ENCODE results near the gene TBX1. TPM values are rescaled to one million over a fixed set of nuclear protein-coding genes. Genes with fewer than 3 reads are reported as not detected.
A peak's percentile ranks its signal among the peaks of the same experiment; 100 is the strongest.
"Not testable (repeated sequence)": the region's sequence is repeated elsewhere in the genome, so short reads cannot be mapped to it uniquely, and the experiment has no call there.

Gene TBX1
- total RNA-seq, 1 donor from 2014 or later, result 28.5 TPM

- no peak for DNase-seq
Observed at GRCh38 chr22:19784384-19785175, 24.0 kb downstream of the TBX1 start.

GRCh38 chr22:19785461-19786263 lies 25.1 kb downstream of the TBX1 start:
- DNase-seq, result no peak

- DNase-seq, result no peak
Observed at GRCh38 chr22:19786264-19786585, 25.6 kb downstream of the TBX1 start.

- no peak for DNase-seq
Observed at GRCh38 chr22:19786959-19787848, 26.6 kb downstream of the TBX1 start.

- no peak for DNase-seq
Observed at GRCh38 chr22:19787849-19788141, 27.2 kb downstream of the TBX1 start.

GRCh38 chr22:19788661-19789225 lies 28.2 kb downstream of the TBX1 start:
- DNase-seq, result no peak

- no peak for DNase-seq
Observed at GRCh38 chr22:19789406-19789805, 28.8 kb downstream of the TBX1 start.

GRCh38 chr22:19789828-19790227 lies 29.2 kb downstream of the TBX1 start:
- DNase-seq, result no peak

- no peak for DNase-seq
Observed at GRCh38 chr22:19791243-19791642, 30.7 kb downstream of the TBX1 start.

GRCh38 chr22:19791894-19792293 lies 31.3 kb downstream of the TBX1 start:
- DNase-seq, result no peak

- not testable (repeated sequence) for DNase-seq
Observed at GRCh38 chr22:19792383-19792896, 31.9 kb downstream of the TBX1 start.

- no peak for DNase-seq
Observed at GRCh38 chr22:19793161-19793560, 32.6 kb downstream of the TBX1 start.

- DNase-seq, result no peak
Observed at GRCh38 chr22:19793661-19794310, 33.2 kb downstream of the TBX1 start.

- DNase-seq, result no peak
Observed at GRCh38 chr22:19795617-19796008, 35.0 kb downstream of the TBX1 start.

GRCh38 chr22:19796160-19796559 lies 35.6 kb downstream of the TBX1 start:
- DNase-seq, result no peak

GRCh38 chr22:19797086-19798002 lies 36.8 kb downstream of the TBX1 start:
- no peak for DNase-seq

GRCh38 chr22:19798003-19798665 lies 37.6 kb downstream of the TBX1 start:
- no peak for DNase-seq

- DNase-seq, result peak; percentile 41
Observed at GRCh38 chr22:19798891-19799293, 38.3 kb downstream of the TBX1 start.

GRCh38 chr22:19799322-19800190 lies 39.0 kb downstream of the TBX1 start:
- peak; percentile 87 for DNase-seq
